ENCODE results near the gene GPRIN3. TPM values are rescaled to one million over a fixed set of nuclear protein-coding genes. Genes with fewer than 3 reads are reported as not detected.

GPRIN3 gene
- total and polyA plus RNA-seq, 10 of the 15 experiments (the other 5 are each of a cell fraction or from before 2014, with no cell fraction given) = under 0.01 to 0.05 (median 0.01) TPM; not detected in 6

DNA sequence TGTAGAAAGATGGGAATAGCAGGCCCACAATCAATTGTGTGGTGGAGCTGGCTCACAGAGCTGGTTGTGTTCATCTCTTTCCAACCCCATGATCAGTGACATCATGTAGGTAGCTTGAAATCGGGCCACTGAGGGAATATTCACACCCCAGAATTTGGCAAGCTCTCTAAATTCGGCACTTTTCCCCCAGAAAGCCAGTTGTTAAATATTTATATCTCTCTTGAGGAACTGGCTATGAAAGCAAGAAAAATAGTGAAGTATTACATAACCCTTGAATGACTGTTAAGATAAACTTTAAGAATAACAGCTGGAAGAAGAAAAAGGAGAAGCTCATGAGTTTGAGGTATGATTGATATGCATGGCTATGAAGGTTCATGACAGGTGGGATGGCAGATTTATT lies 38.9 kb downstream of the GPRIN3 start:
- H3K27ac ChIP-seq (ENCODE audit: control insufficient read depth, insufficient read depth) = no peak overlapping the region
- no peak overlapping the region for H3K4me3 ChIP-seq
- no peak for FAIRE-seq
- CTCF ChIA-PET = interaction anchor here (0.8 kb wide), 1 partner anchor 10 kb away, joined by 3 read pairs; no protein-coding TSS in a partner anchor
- SMC1A ChIA-PET (ENCODE audit: uncharacterized antibody, unreplicated experiment) = no interaction called here
- intact Hi-C loops (cut with micrococcal nuclease; ENCODE audit: unreplicated experiment) (no loop called here), in situ Hi-C loops (cut with MboI) (no loop called here)
- H3K9me3 ChIP-seq (replicated peaks; ENCODE audit: control insufficient read depth, insufficient read depth, low read length) = no peaks in the 10 kb centered on the region
- no peaks in the 10 kb centered on the region for H4K20me1 ChIP-seq (ENCODE audit: control insufficient read depth, insufficient read depth)
- no peak overlapping the region for H3K9ac ChIP-seq (ENCODE audit: control insufficient read depth, insufficient read depth, low read length)
- WGBS (ENCODE audit: insufficient coverage, insufficient replicate concordance, low lambda C conversion rate, missing lambda C conversion rate) = 3% methylated on average over 2 of the region's 2 CpGs
- H2AFZ ChIP-seq (ENCODE audit: control insufficient read depth, low read depth, low read length) = no peak overlapping the region
- H3K36me3 ChIP-seq (ENCODE audit: control insufficient read depth in 2 of 2, insufficient read depth in 2 of 2, low read length in 1 of 2) = no peaks in the 10 kb centered on the region
- H3K79me2 ChIP-seq (ENCODE audit: control insufficient read depth, insufficient read depth, low read length) = no peaks in the 10 kb centered on the region
- RAD21 ChIA-PET (ENCODE audit: unreplicated experiment) = interaction anchor here (0.6 kb wide), 1 partner anchor 16 kb away, joined by 3 read pairs; no protein-coding TSS in a partner anchor
- POLR2A ChIA-PET = no interaction called here
- no peaks in the 10 kb centered on the region for H3K27me3 ChIP-seq (replicated peaks in 1 of 2; ENCODE audit: control insufficient read depth in 2 of 2, insufficient read depth in 2 of 2, low read length in 1 of 2)
- BruUV-seq (replicated peaks) = no TSS peak
- no peak for ATAC-seq
- H3K4me1 ChIP-seq (ENCODE audit: control insufficient read depth, insufficient read depth, low read length) = no peaks in the 10 kb centered on the region
- no peak for DNase-seq (ENCODE audit: low read depth, low spot score)
- no peak overlapping the region for H3K4me2 ChIP-seq (ENCODE audit: control insufficient read depth, insufficient read depth)
- no peak for TF ChIP-seq HDGF (IDR thresholded peaks at IDR 0.05)
- TF ChIP-seq POLR2A (IDR thresholded peaks at IDR 0.05; ENCODE audit: low read depth, low read length) = no peak
- TF ChIP-seq SMAD1 (IDR thresholded peaks at IDR 0.05; ENCODE audit: low read depth, partially characterized antibody) = no peak
- TF ChIP-seq HDAC6 (IDR thresholded peaks at IDR 0.05; ENCODE audit: unreplicated experiment) = no peak
- no peak for TF ChIP-seq CBX5 (IDR thresholded peaks at IDR 0.05; ENCODE audit: low read depth)
- TF ChIP-seq EP300 (IDR thresholded peaks at IDR 0.05; ENCODE audit: borderline replicate concordance in 1 of 2, control insufficient read depth in 1 of 2, low read depth in 2 of 2, low read length in 2 of 2) = no peak
- TF ChIP-seq, protein P1, sequence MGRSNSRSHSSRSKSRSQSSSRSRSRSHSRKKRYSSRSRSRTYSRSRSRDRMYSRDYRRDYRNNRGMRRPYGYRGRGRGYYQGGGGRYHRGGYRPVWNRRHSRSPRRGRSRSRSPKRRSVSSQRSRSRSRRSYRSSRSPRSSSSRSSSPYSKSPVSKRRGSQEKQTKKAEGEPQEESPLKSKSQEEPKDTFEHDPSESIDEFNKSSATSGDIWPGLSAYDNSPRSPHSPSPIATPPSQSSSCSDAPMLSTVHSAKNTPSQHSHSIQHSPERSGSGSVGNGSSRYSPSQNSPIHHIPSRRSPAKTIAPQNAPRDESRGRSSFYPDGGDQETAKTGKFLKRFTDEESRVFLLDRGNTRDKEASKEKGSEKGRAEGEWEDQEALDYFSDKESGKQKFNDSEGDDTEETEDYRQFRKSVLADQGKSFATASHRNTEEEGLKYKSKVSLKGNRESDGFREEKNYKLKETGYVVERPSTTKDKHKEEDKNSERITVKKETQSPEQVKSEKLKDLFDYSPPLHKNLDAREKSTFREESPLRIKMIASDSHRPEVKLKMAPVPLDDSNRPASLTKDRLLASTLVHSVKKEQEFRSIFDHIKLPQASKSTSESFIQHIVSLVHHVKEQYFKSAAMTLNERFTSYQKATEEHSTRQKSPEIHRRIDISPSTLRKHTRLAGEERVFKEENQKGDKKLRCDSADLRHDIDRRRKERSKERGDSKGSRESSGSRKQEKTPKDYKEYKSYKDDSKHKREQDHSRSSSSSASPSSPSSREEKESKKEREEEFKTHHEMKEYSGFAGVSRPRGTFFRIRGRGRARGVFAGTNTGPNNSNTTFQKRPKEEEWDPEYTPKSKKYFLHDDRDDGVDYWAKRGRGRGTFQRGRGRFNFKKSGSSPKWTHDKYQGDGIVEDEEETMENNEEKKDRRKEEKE (IDR thresholded peaks at IDR 0.05) = no peak
- no peak for TF ChIP-seq BMI1 (IDR thresholded peaks at IDR 0.05; ENCODE audit: borderline replicate concordance)
- no peak for TF ChIP-seq POLR2AphosphoS2 (IDR thresholded peaks at IDR 0.05; ENCODE audit: low read depth, low read length)
- no peak for TF ChIP-seq EED (IDR thresholded peaks at IDR 0.05; ENCODE audit: low read depth)
- no peak for TF ChIP-seq PAX8 (IDR thresholded peaks at IDR 0.05)
- TF ChIP-seq, protein P2, sequence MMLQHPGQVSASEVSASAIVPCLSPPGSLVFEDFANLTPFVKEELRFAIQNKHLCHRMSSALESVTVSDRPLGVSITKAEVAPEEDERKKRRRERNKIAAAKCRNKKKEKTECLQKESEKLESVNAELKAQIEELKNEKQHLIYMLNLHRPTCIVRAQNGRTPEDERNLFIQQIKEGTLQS (IDR thresholded peaks at IDR 0.05; ENCODE audit: borderline replicate concordance, extremely low read depth, low read depth, low read length) = no peak
- no peak for TF ChIP-seq ZNF217 (IDR thresholded peaks at IDR 0.05)
- TF ChIP-seq, protein P3, sequence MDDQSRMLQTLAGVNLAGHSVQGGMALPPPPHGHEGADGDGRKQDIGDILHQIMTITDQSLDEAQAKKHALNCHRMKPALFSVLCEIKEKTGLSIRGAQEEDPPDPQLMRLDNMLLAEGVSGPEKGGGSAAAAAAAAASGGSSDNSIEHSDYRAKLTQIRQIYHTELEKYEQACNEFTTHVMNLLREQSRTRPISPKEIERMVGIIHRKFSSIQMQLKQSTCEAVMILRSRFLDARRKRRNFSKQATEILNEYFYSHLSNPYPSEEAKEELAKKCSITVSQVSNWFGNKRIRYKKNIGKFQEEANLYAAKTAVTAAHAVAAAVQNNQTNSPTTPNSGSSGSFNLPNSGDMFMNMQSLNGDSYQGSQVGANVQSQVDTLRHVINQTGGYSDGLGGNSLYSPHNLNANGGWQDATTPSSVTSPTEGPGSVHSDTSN (IDR thresholded peaks at IDR 0.05; ENCODE audit: insufficient replicate concordance, low read depth, low read length) = no peak
- TF ChIP-seq CREM (IDR thresholded peaks at IDR 0.05; ENCODE audit: low read depth) = no peak
